Testis (tissue), 3 donors: Measurements from ENCODE around the gene ATP13A3. TPM values are rescaled to one million over a fixed set of nuclear protein-coding genes. Genes with fewer than 3 reads are reported as not detected.

Experiments
- DNase-seq: peaks from one replicate; pipeline ENCODE4 v3.0.0-alpha.2; 2019
- H3K27ac ChIP-seq, 2 donors: fragments of 200-600 bp; sonication (generic); one replicate each; pipeline ENCODE4 v1.5.1; 2019
- H3K27me3 ChIP-seq: fragments of 200-600 bp; sonication (generic); one replicate; pipeline ENCODE4 v1.5.1; 2019
- H3K36me3 ChIP-seq: fragments of 200-600 bp; sonication (generic); one replicate; pipeline ENCODE4 v1.5.1; 2017; ENCODE audit warnings: low read depth; ENCODE audit errors: missing control alignments
- H3K4me1 ChIP-seq: fragments of 200-600 bp; sonication (generic); one replicate; pipeline ENCODE4 v1.5.1; 2019
- H3K4me3 ChIP-seq, 2 donors: fragments of 200-600 bp; sonication (generic); one replicate each; pipeline ENCODE4 v1.5.1; 2017 to 2019
- H3K9me3 ChIP-seq: fragments of 200-600 bp; sonication (generic); one replicate; pipeline ENCODE4 v1.5.1; 2017
- CTCF ChIP-seq, 3 experiments: fragments of 450-650 bp in 2 of 3; fragments of 200-600 bp in 1 of 3; sonication (generic) in 1 of 3; IDR thresholded peaks; one replicate each; pipeline ENCODE4 v1.5.1; 2016 to 2019; ENCODE audit warnings: antibody characterized with exemption in 3 of 3, mild to moderate bottlenecking in 2 of 3, moderate library complexity in 1 of 3
- POLR2A ChIP-seq: fragments of 450-650 bp; IDR thresholded peaks from one replicate; pipeline ENCODE4 v1.6.1; 2017; ENCODE audit warnings: antibody characterized with exemption, mild to moderate bottlenecking, moderate library complexity
- WGBS, 2 donors: methylation state at CpG; one replicate each; pipeline ENCODE4 v1.1.5; 2018; 5-methylcytosine and 5-hydroxymethylcytosine counted together
- intact Hi-C: fragments of 100-400 bp; cut with DNase I; formaldehyde crosslinking; loops from one replicate; pipeline ENCODE4 v1.15.1; 2023; ENCODE audit warnings: low total_unique reads
- polyA plus RNA-seq: library from polyadenylated mRNA; stranded (reverse); fragments of 350-450 nt; fragmentation: Illumina TruSeq; extraction: RNeasy Lipid Tissue Mini Kit (QIAGEN cat#74804); gene quantifications from one replicate; pipeline ENCODE4 v1.2.3, GENCODE V29; 2014; ENCODE audit warnings: low read depth, low replicate concordance; ENCODE audit not compliant: insufficient read depth
- total RNA-seq, 2 donors: library from RNA; depleted of rRNA; stranded (reverse); fragments of >200 nt; gene quantifications; one replicate each; pipeline ENCODE4 v1.2.3, GENCODE V29; 2016

ATP13A3 gene
- total and polyA plus RNA-seq, 3 donors from 2014 or later: 26.6 to 62.3 (median 51.8) TPM

GRCh38 chr3:194517333-194517732, 30.5 kb upstream of the ATP13A3 start:
- Histone ChIP-seq H3K27me3 (no peaks in the 10 kb centered on the region), H3K27ac (no peak overlapping the region), H3K4me1 (no peaks in the 10 kb centered on the region), H3K36me3 (no peaks in the 10 kb centered on the region), H3K4me3 (no peak overlapping the region), H3K9me3 (no peaks in the 10 kb centered on the region)
- TF ChIP-seq CTCF (IDR thresholded peaks at IDR 0.05) (no peak), POLR2A (no peak)
- intact Hi-C loops: no loop called here
- WGBS, 2 donors: 60 to 63% methylated on average over 6 of the region's 6 CpGs
- DNase-seq: no peak

- no peaks in the 10 kb centered on the region for H3K4me1 ChIP-seq
- no peaks in the 10 kb centered on the region for H3K27me3 ChIP-seq
- intact Hi-C loops: no loop called here
- no peak overlapping the region for H3K4me3 ChIP-seq
- no peaks in the 10 kb centered on the region for H3K9me3 ChIP-seq
- H3K36me3 ChIP-seq: no peaks in the 10 kb centered on the region
- DNase-seq: no peak
- WGBS, 2 donors: 66 to 88% methylated on average over 4 of the region's 4 CpGs
- TF ChIP-seq CTCF (IDR thresholded peaks at IDR 0.05) (no peak), POLR2A (no peak)
- no peak overlapping the region for H3K27ac ChIP-seq
Observed at GRCh38 chr3:194514626-194515025, 27.8 kb upstream of the ATP13A3 start.

- DNase-seq: no peak
- 78 to 83% methylated on average over 5 of the region's 5 CpGs for WGBS, 2 donors
- intact Hi-C loops: no loop called here
- TF ChIP-seq CTCF (IDR thresholded peaks at IDR 0.05): no peak
- no peak for TF ChIP-seq POLR2A
- Histone ChIP-seq H3K9me3 (no peaks in the 10 kb centered on the region), H3K27me3 (no peaks in the 10 kb centered on the region), H3K4me3 (no peak overlapping the region), H3K36me3 (no peaks in the 10 kb centered on the region), H3K27ac (no peak overlapping the region), H3K4me1 (no peaks in the 10 kb centered on the region)
Observed at GRCh38 chr3:194512895-194513601, 26.2 kb upstream of the ATP13A3 start.

- intact Hi-C loops: no loop called here
- H3K4me1 ChIP-seq: no peaks in the 10 kb centered on the region
- H3K4me3 ChIP-seq: no peak overlapping the region
- no peaks in the 10 kb centered on the region for H3K36me3 ChIP-seq
- H3K27ac ChIP-seq: no peak overlapping the region
- no peak for TF ChIP-seq POLR2A
- no peak for TF ChIP-seq CTCF (IDR thresholded peaks at IDR 0.05)
- DNase-seq: no peak
- H3K9me3 ChIP-seq: no peaks in the 10 kb centered on the region
- 65 to 80% methylated on average over 14 of the region's 14 CpGs for WGBS, 2 donors
- H3K27me3 ChIP-seq: no peaks in the 10 kb centered on the region
Observed at GRCh38 chr3:194508491-194509453, 22.0 kb upstream of the ATP13A3 start.
